Suprapubic skin (tissue), 4 donors: Measurements from ENCODE around the gene TANGO2.

Experiments
- EP300 ChIP-seq: sonication (generic); formaldehyde crosslinking; IDR thresholded peaks from one replicate; pipeline ENCODE4 v1.6.1; 2017; ENCODE audit warnings: antibody characterized with exemption
- POLR2A ChIP-seq, 2 donors: fragments of 450-650 bp; IDR thresholded peaks; one replicate each; pipeline ENCODE4 v1.6.1; 2017; ENCODE audit warnings: antibody characterized with exemption in 2 of 2, mild to moderate bottlenecking in 2 of 2, moderate library complexity in 2 of 2
- POLR2AphosphoS5 ChIP-seq, 3 donors: sonication (generic); formaldehyde crosslinking; IDR thresholded peaks; one replicate each; pipeline ENCODE4 v1.6.1; 2017; ENCODE audit warnings: antibody characterized with exemption in 3 of 3
- TF ChIP-seq, protein P1 (sequence below), 2 donors: fragments of 200-600 bp in 1 of 2; fragments of 450-650 bp in 1 of 2; sonication (generic) in 1 of 2; IDR thresholded peaks; one replicate each; pipeline ENCODE4 v1.5.1; 2016 to 2019; ENCODE audit warnings: antibody characterized with exemption in 2 of 2, mild to moderate bottlenecking in 1 of 2, moderate library complexity in 1 of 2

DNA sequence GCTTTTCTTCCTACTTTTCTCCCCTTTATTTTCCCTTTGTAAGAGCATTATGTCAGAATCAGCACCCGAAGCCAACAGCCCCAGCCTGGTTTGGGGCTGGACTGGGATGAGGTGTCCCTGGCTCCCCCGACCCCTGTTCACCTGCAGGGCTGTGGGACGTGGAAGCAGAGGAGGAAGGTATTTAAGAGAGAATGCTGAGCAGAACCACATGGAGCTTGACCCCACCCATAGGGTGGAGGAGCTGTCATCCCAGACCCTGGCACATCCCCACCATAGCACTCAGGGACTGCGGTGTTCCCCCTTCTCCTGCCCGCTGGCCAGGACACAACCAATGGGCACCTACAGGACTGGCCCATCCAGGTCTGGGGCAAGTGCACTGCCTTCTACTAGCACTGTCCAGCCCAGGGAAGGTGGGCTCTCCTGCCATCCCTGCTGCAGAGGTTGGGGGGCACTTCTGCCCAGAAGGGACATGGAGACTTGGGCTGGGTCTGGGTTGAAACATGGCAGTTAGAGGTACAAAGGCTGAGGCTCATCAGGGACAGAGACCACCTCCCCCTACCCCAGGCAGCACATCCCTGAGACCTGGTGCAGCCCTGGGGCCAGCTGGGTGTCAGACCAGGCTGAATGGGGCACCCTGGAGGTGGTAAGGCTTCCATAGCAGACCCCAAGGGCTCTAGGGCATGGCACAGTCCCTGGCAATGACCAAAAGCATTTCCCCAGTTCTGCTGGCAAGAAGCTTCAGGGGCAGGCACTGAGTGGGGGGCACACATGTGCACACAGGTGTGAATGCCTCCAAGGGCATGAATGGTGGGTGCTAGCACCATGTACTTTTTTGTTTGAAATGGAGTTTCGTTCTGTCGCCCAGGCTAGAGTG lies 19.7 kb downstream of the TANGO2 start:
- TF ChIP-seq, protein P1, sequence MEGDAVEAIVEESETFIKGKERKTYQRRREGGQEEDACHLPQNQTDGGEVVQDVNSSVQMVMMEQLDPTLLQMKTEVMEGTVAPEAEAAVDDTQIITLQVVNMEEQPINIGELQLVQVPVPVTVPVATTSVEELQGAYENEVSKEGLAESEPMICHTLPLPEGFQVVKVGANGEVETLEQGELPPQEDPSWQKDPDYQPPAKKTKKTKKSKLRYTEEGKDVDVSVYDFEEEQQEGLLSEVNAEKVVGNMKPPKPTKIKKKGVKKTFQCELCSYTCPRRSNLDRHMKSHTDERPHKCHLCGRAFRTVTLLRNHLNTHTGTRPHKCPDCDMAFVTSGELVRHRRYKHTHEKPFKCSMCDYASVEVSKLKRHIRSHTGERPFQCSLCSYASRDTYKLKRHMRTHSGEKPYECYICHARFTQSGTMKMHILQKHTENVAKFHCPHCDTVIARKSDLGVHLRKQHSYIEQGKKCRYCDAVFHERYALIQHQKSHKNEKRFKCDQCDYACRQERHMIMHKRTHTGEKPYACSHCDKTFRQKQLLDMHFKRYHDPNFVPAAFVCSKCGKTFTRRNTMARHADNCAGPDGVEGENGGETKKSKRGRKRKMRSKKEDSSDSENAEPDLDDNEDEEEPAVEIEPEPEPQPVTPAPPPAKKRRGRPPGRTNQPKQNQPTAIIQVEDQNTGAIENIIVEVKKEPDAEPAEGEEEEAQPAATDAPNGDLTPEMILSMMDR (IDR thresholded peaks at IDR 0.05), result no peak
- TF ChIP-seq EP300 (no peak), POLR2AphosphoS5 (IDR thresholded peaks at IDR 0.05) (no peak), POLR2A (IDR thresholded peaks at IDR 0.05) (no peak)
